RPMI8226 (cell line): ENCODE data around the gene IFIH1.

Experiments
- DNase-seq: peaks from one replicate; pipeline ENCODE4 v3.0.0-alpha.2; 2015

The IFIH1 gene

GRCh38 chr2:162318328-162319180, at the start of gene IFIH1:
Gene IFIH1, minus strand, starts transcription at chr2:162318684. Its CDS starts 377 bp downstream, at chr2:162318307.
- DNase-seq, result peak; percentile 93

GRCh38 chr2:162365392-162365791, 46.9 kb upstream of the IFIH1 start:
- DNase-seq, result no peak

GRCh38 chr2:162344617-162344950, 26.1 kb upstream of the IFIH1 start:
- DNase-seq, result no peak

GRCh38 chr2:162343824-162344616, 25.5 kb upstream of the IFIH1 start, which contains the start of gene GCA:
Gene GCA, plus strand, starts transcription at chr2:162344132. Its CDS starts 117 bp downstream, at chr2:162344249.
- DNase-seq, result peak; percentile 97

GRCh38 chr2:162343492-162343823, 25.0 kb upstream of the IFIH1 start:
- no peak for DNase-seq

- no peak for DNase-seq
Measured at GRCh38 chr2:162342841-162343240, 24.4 kb upstream of the IFIH1 start.

- DNase-seq, result no peak
Measured at GRCh38 chr2:162342321-162342720, 23.8 kb upstream of the IFIH1 start.

- no peak for DNase-seq
Measured at GRCh38 chr2:162340822-162341221, 22.3 kb upstream of the IFIH1 start.

- no peak for DNase-seq
Measured at GRCh38 chr2:162337868-162338267, 19.4 kb upstream of the IFIH1 start.

- DNase-seq, result peak; percentile 38
Measured at GRCh38 chr2:162333968-162334367, 15.5 kb upstream of the IFIH1 start.

- no peak for DNase-seq
Measured at GRCh38 chr2:162330881-162331280, 12.4 kb upstream of the IFIH1 start.

- DNase-seq, result no peak
Measured at GRCh38 chr2:162328424-162329157, 10.1 kb upstream of the IFIH1 start.

GRCh38 chr2:162327806-162328205, 9.3 kb upstream of the IFIH1 start:
- DNase-seq, result no peak

- no peak for DNase-seq
Measured at GRCh38 chr2:162327134-162327769, 8.8 kb upstream of the IFIH1 start.

- DNase-seq, result no peak
Measured at GRCh38 chr2:162324953-162325352, 6.5 kb upstream of the IFIH1 start.

- DNase-seq, result no peak
Measured at GRCh38 chr2:162320864-162321517, 2.5 kb upstream of the IFIH1 start.

- peak; percentile 50 for DNase-seq
Measured at GRCh38 chr2:162317861-162318327, 590 bp downstream of the IFIH1 start.

- DNase-seq, result no peak
Measured at GRCh38 chr2:162317058-162317742, 1.3 kb downstream of the IFIH1 start.

GRCh38 chr2:162316590-162316989, 1.9 kb downstream of the IFIH1 start:
- DNase-seq, result no peak

GRCh38 chr2:162315938-162316337, 2.5 kb downstream of the IFIH1 start:
- DNase-seq, result no peak

- no peak for DNase-seq
Measured at GRCh38 chr2:162312853-162313252, 5.6 kb downstream of the IFIH1 start.
